Activated T-cell treated with anti-CD3 and anti-CD28 coated beads, Interleukin-2, amount 50 U/mL, for 4 hours (primary cell): ENCODE data around the gene CUL3. TPM values are rescaled to one million over a fixed set of nuclear protein-coding genes. Genes with fewer than 3 reads are reported as not detected.
"Not testable (repeated sequence)": the region's sequence is repeated elsewhere in the genome, so short reads cannot be mapped to it uniquely, and the experiment has no call there.

Experiments
- ATAC-seq, 2 donors: fragments of 200-7000 bp; cut with Tn5 transposase; one replicate each; pipeline ENCODE4 v1.10.0; 2021
- DNase-seq: peaks from one replicate; pipeline ENCODE4 v3.0.0-alpha.2; 2020
- H3K27me3 Mint-ChIP-seq: one replicate; pipeline ENCODE4 v1.8.0; 2021; ENCODE audit warnings: low read depth, mixed read lengths
- H3K36me3 Mint-ChIP-seq: one replicate; pipeline ENCODE4 v1.8.0; 2022; ENCODE audit warnings: mixed read lengths; ENCODE audit not compliant: insufficient read depth
- H3K4me1 Mint-ChIP-seq: one replicate; pipeline ENCODE4 v1.8.0; 2021; ENCODE audit warnings: low read depth, mixed read lengths
- H3K4me3 Mint-ChIP-seq: one replicate; pipeline ENCODE4 v1.8.0; 2021; ENCODE audit warnings: mild to moderate bottlenecking, moderate library complexity, mixed read lengths
- H3K9me3 Mint-ChIP-seq: one replicate; pipeline ENCODE4 v1.8.0; 2021; ENCODE audit warnings: mixed read lengths
- total RNA-seq, 3 donors: library from RNA; stranded (reverse); gene quantifications; one replicate each; pipeline ENCODE4 v1.2.1, GENCODE V29; 2021

The CUL3 gene
- total RNA-seq, result 10 to 100 TPM; 83.4 to 88.8 (median 85.2) TPM

DNA sequence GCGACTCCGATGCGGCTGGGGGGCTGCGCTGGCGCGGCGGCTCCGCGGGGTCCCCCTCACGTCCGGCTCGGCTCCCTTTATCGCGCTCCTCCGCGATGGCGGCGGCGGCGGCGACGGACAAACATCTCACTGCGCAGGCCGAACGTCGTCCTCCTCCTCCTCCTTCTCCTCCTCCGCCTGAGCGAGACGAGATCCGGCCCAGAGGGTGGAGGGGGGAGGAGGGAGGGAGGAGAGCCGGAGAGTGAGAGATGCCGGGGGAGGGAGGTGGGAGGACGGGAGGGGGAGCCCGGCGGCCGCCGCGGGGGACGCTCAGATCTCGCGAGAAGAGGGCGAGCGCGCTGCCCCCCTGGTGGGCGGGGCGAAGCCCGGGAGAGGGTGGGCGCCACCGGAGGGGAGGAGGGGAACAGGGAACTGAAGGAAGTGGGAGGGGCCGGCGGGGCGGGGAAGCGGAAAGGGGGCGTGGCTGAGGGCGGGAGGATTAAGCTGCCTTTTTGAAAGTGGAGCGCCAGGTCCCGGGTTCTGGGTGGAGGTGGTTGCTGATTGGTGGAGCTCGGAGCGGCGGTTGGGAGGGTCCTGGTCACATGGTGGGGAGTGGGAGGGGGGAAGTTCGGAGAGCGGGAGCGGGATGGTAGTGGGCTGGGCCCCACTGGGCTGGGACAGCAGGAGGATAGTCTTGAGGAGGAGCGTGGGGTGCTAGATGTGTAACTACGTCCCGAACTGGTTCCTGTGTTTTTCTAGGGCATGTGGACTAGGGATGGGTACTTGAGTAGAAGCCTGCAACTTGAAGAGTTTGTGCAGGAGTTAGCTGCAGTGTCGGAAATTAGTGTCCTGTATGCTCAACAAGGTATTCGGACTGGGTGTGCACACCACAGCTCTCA is at the start of gene CUL3:
CUL3 (minus strand) TSS at position 153 of the 878 bp plus-strand sequence. CDS start 354 bp downstream, outside the sequence.
- Mint-ChIP-seq H3K36me3 (peaks cover 12% of the 10 kb centered on the region), H3K4me1 (peaks cover 39% of the 10 kb centered on the region), H3K9me3 (no peaks in the 10 kb centered on the region), H3K4me3 (peak within 1 kb of the TSS; percentile 99), H3K27me3 (no peaks in the 10 kb centered on the region)
- DNase-seq, result peak; percentile 100
- ATAC-seq, result peak; percentile 85

GRCh38 chr2:224630659-224631550 is 45.7 kb upstream of the CUL3 start:
- Mint-ChIP-seq H3K36me3 (no peaks in the 10 kb centered on the region), H3K4me1 (no peaks in the 10 kb centered on the region), H3K9me3 (no peaks in the 10 kb centered on the region), H3K27me3 (no peaks in the 10 kb centered on the region), H3K4me3 (no peak overlapping the region)
- no peak for DNase-seq
- ATAC-seq, result no peak

DNA sequence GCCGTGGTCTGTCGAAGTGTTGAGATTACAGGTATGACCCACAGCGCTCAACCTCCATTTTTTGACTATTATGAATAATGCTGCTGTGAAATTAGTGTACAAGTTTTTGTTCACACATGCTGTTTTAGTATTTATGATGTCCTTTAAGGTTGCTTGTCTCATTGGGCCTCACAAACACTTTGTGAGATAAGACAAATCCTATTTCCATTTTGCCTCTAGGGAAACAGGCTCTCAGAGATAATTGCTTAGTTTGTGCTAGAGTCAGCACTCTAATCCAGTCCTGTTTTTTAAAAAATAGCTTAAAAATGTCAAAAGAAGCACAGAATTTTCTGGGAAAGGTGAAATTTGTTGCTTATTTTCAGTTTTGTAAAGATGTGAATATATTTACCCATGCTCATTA is 43.3 kb upstream of the CUL3 start:
- Mint-ChIP-seq H3K36me3 (no peaks in the 10 kb centered on the region), H3K9me3 (no peaks in the 10 kb centered on the region), H3K4me3 (no peak overlapping the region), H3K27me3 (no peaks in the 10 kb centered on the region), H3K4me1 (no peaks in the 10 kb centered on the region)
- no peak for DNase-seq
- no peak for ATAC-seq

- no peaks in the 10 kb centered on the region for H3K36me3 Mint-ChIP-seq
- H3K9me3 Mint-ChIP-seq, result no peaks in the 10 kb centered on the region
- no peak overlapping the region for H3K4me3 Mint-ChIP-seq
- ATAC-seq (no peak), DNase-seq (no peak)
- no peaks in the 10 kb centered on the region for H3K27me3 Mint-ChIP-seq
- no peaks in the 10 kb centered on the region for H3K4me1 Mint-ChIP-seq
Observed at GRCh38 chr2:224626735-224627134, 41.6 kb upstream of the CUL3 start.

DNA sequence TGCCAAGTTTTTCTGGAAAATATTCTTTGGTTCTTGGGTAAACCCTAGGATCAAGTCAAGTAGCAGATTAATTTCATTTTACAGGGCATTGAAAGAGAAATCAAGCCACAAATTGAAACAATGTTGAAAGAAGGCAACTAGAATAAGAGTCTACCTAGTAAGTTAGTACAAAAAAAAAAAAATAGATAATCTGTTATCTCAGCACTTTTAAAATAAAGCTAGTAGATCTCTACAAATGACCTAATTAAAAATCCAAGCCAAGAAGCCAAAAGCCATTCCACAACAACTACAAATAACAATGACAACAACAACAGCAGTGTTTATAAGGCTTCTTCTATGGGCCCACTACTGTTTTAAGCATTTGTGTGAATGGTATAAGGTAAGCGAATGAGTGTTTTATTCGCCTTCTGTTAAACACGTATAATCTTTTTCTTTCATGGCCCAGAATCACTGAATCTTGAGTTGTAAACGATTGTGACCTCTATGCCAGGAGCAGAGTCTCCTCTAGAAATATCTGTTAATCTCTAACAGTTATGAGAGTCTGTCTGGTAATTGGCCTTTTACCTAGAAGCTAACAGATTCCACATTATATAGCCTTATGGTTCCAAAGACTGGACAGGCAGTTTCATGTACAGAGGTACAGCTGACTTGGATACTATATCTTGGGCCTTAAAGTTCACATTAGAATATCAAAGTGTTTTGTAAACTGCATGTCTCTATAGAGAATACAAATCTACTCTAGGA is 28.6 kb upstream of the CUL3 start:
- Mint-ChIP-seq H3K9me3 (no peaks in the 10 kb centered on the region), H3K36me3 (no peaks in the 10 kb centered on the region), H3K4me1 (no peaks in the 10 kb centered on the region), H3K4me3 (no peak overlapping the region), H3K27me3 (peaks cover 3% of the 10 kb centered on the region)
- ATAC-seq (no peak), DNase-seq (no peak)

GRCh38 chr2:224612578-224612977 is 27.4 kb upstream of the CUL3 start:
- ATAC-seq, result no peak
- no peaks in the 10 kb centered on the region for H3K4me1 Mint-ChIP-seq
- no peaks in the 10 kb centered on the region for H3K36me3 Mint-ChIP-seq
- DNase-seq, result no peak
- H3K4me3 Mint-ChIP-seq, result no peak overlapping the region
- peaks cover 6% of the 10 kb centered on the region for H3K27me3 Mint-ChIP-seq
- no peaks in the 10 kb centered on the region for H3K9me3 Mint-ChIP-seq

DNA sequence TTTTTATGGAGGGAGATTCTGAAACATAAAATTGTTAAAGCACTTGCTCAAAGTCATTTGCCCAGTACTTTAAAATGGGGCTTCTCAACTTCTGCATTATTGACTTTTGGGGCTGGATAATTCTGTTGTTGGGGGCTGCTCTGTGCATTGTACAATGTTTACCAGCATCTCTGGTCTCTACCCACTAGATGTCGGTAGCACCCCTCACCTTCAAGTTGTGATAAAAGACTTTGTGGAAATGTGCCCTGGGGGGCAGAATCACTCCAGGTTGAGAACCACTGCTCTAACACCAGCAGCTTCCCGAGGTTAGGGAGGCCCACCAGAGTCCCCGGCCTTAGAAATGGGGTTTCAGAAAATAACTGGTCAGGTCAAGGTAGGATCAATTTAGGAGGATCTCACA is 26.8 kb upstream of the CUL3 start:
- ATAC-seq (no peak), DNase-seq (no peak)
- no peaks in the 10 kb centered on the region for H3K36me3 Mint-ChIP-seq
- no peaks in the 10 kb centered on the region for H3K9me3 Mint-ChIP-seq
- H3K4me1 Mint-ChIP-seq, result no peaks in the 10 kb centered on the region
- H3K4me3 Mint-ChIP-seq, result no peak overlapping the region
- peaks cover 6% of the 10 kb centered on the region for H3K27me3 Mint-ChIP-seq

- DNase-seq (no peak), ATAC-seq (no peak)
- Mint-ChIP-seq H3K4me1 (peaks cover under 1% of the 10 kb centered on the region), H3K36me3 (no peaks in the 10 kb centered on the region), H3K4me3 (no peak overlapping the region), H3K27me3 (peaks cover 13% of the 10 kb centered on the region), H3K9me3 (no peaks in the 10 kb centered on the region)
Observed at GRCh38 chr2:224608104-224608503, 22.9 kb upstream of the CUL3 start.

GRCh38 chr2:224603746-224604500 is 18.8 kb upstream of the CUL3 start:
- ATAC-seq, result peak; percentile 66 to 75
- not testable (repeated sequence) for H3K4me3 Mint-ChIP-seq, H3K9me3 Mint-ChIP-seq, DNase-seq, H3K36me3 Mint-ChIP-seq
- Mint-ChIP-seq H3K27me3 (peaks cover 19% of the 10 kb centered on the region), H3K4me1 (peaks cover 12% of the 10 kb centered on the region)

DNA sequence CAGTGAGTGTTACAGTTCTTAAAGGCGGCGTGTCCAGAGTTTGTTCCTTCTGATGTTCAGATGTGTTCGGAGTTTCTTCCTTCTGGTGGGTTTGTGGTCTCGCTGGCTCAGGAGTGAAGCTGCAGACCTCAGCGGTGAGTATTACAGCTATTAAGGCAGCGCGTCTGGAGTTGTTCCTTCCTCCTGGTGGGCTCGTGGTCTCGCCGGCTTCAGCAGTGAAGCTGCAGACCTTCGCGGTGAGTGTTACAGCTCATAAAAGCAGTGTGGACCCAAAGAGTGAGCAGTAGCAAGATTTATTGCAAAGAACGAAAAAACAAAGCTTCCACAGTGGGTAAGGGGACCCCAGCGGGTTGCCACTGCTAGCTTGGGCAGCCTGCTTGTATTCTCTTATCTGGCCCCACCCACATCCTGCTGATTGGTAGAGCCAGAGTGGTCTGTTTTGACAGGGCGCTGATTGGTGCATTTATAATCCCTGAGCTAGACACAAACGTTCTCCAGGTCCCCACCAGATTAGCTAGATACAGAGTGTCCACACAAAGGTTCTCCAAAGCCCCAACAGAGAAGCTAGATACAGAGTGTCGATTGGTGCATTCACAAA is 17.7 kb upstream of the CUL3 start:
- H3K9me3 Mint-ChIP-seq, ATAC-seq, DNase-seq, H3K36me3 Mint-ChIP-seq: not testable (repeated sequence)
- H3K4me3 Mint-ChIP-seq, result peak overlapping the region; percentile 70
- H3K27me3 Mint-ChIP-seq, result peaks cover 19% of the 10 kb centered on the region
- H3K4me1 Mint-ChIP-seq, result peaks cover 12% of the 10 kb centered on the region

- Mint-ChIP-seq H3K36me3 (no peaks in the 10 kb centered on the region), H3K4me3 (no peak overlapping the region), H3K4me1 (peaks cover 12% of the 10 kb centered on the region), H3K27me3 (peaks cover 19% of the 10 kb centered on the region), H3K9me3 (no peaks in the 10 kb centered on the region)
- peak; percentile 72 to 88 for ATAC-seq
- no peak for DNase-seq
Observed at GRCh38 chr2:224601923-224602322, 16.8 kb upstream of the CUL3 start.

- H3K4me3 Mint-ChIP-seq, result no peak overlapping the region
- DNase-seq (no peak), ATAC-seq (no peak)
- H3K4me1 Mint-ChIP-seq, result peaks cover 12% of the 10 kb centered on the region
- no peaks in the 10 kb centered on the region for H3K9me3 Mint-ChIP-seq
- peaks cover 20% of the 10 kb centered on the region for H3K27me3 Mint-ChIP-seq
- H3K36me3 Mint-ChIP-seq, result no peaks in the 10 kb centered on the region
Observed at GRCh38 chr2:224598678-224599077, 13.5 kb upstream of the CUL3 start.

- no peak for ATAC-seq
- no peaks in the 10 kb centered on the region for H3K36me3 Mint-ChIP-seq
Observed at GRCh38 chr2:224596289-224596688, 11.1 kb upstream of the CUL3 start.

More at GRCh38 chr2:224596289-224596688, 11.1 kb upstream of the CUL3 start:
- Mint-ChIP-seq H3K9me3 (no peaks in the 10 kb centered on the region), H3K4me3 (no peak overlapping the region), H3K4me1 (no peaks in the 10 kb centered on the region), H3K27me3 (peaks cover 11% of the 10 kb centered on the region)
- DNase-seq, result no peak
